Adrenal gland (tissue), 5 donors: ENCODE measurements around the gene ARPC4.

Source experiments
- CTCF ChIP-seq, 6 experiments: fragments of 450-650 bp in 4 of 6; fragments of 200-600 bp in 2 of 6; sonication (generic) in 1 of 6; IDR thresholded peaks; 1 replicate in 5 of 6; 2 replicates in 1 of 6; pipeline versions ENCODE4 v1.5.1 to v1.8.0; 2016 to 2021; ENCODE audit warnings: antibody characterized with exemption in 6 of 6, mild to moderate bottlenecking in 2 of 6, moderate library complexity in 1 of 6
- POLR2A ChIP-seq, 2 donors: fragments of 450-650 bp; IDR thresholded peaks; one replicate each; pipeline ENCODE4 v1.6.1; 2017; ENCODE audit warnings: antibody characterized with exemption in 2 of 2, mild to moderate bottlenecking in 2 of 2, moderate library complexity in 1 of 2
- donor health status: DM: no; HTN: no; CAD: no.

DNA sequence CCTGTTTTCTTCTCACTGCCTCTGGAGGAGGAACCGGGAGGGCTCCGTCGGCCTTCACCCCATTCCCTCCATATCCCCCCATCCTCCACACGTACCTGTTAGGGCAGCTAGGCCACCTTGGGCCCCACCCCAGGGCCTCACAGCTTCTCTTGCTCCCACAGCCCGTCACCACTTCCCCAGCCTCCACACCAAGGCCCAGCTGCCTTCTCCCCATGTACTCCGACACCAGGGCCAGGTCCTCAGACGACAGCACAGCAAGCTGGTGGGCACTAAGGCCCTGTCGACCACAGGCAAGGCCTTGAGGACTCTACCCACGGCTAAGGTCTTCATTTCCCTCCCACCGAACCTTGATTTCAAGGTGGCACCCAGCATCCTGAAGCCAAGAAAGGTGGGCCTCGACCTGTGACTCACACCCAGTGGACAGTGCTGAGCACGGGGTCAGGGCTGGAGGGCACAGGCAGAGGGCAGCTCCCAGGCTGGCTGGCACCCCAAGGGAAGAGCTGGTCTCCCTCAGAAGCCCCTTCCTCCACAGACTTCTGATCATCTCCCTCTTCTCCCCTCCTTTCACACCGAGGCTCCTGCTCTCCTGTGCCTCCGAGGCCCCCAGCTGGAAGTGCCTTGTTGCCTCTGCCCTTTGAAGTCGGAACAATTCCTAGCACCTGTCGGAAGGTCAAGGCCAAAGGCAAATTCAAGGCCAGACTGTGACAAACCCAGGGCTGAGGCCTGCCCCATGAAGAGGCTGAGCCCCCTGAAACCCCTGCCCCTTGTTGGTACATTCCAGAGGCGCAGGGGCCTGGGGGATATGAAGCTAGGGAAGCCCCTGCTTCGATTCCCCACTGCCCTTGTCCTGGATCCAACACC is 41.9 kb downstream of the ARPC4 start:
- no peak for TF ChIP-seq CTCF (IDR thresholded peaks at IDR 0.05)
- no peak for TF ChIP-seq POLR2A (IDR thresholded peaks at IDR 0.05)
